CD4-positive, alpha-beta T cell treated with Interleukin-4 for 1 hour (primary cell): ENCODE results near the gene DIP2C.
"Not testable (repeated sequence)": the region's sequence is repeated elsewhere in the genome, so short reads cannot be mapped to it uniquely, and the experiment has no call there.

Experiments used
- DNase-seq, 2 donors: peaks; one replicate each; pipeline ENCODE4 v3.0.0-alpha.2; 2020 to 2022

DIP2C gene

DNA sequence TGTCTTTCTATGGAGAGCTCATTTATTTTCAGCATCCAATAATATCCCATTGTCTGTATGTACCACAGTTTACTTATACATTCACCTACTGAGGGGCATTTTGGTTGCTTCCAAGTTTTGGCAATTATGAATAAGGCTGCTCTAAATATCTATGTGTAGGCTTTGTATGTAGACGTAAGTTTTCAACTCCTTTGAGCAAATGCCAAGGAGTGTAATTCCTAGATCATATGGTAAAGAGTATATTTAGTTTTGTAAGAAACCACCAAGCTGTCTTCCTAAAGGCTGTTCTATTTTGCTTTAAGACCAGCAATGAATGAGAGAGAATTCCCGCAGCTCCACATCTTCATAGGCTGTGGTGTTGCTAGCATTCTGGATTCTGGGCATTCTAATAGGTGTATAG, 259.8 kb downstream of the DIP2C start:
- DNase-seq = no peak

- no peak for DNase-seq
These were observed 261.5 kb downstream of the DIP2C start for GRCh38 chr10:427761-428519.

GRCh38 chr10:425365-425764, 264.1 kb downstream of the DIP2C start:
- DNase-seq = not testable (repeated sequence)

DNA sequence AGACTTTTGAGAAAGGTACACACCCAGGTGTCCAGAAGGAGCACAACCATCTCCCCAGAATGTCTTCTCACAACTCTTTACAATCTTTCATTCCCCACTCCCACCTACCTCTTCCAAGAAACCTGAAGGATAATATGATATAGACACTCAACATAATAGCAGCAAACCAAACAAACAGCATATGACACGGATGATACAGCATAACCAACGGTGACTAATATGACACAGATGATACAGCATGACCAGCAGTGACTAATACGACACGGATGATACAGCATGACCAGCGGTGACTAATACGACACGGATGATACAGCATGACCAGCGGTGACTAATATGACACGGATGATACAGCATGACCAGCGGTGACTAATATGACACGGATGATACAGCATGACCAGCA, 264.7 kb downstream of the DIP2C start:
- DNase-seq = not testable (repeated sequence)

GRCh38 chr10:423178-423577, 266.3 kb downstream of the DIP2C start:
- no peak for DNase-seq

- no peak for DNase-seq
These were observed 266.8 kb downstream of the DIP2C start for GRCh38 chr10:422675-423074.

DNA sequence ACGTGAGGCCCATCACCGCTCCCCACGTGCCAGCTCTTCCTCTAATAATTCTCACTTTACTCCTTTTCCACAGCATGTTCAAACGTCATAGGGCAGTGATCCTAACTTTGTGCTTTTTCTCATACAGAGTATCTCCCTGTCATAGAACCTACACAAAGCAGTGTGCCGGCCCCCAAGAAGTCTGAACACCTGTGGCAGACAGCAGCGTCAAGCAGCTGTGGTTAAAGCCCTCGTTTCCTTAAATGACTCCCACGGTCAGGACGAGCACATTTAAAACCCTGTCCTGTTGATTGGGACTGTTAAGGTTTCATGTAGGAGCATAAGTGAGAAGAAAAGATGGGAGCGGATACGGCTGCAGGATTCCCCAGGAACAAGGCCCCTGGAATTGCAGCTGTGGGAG, 267.2 kb downstream of the DIP2C start:
- no peak for DNase-seq

DNA sequence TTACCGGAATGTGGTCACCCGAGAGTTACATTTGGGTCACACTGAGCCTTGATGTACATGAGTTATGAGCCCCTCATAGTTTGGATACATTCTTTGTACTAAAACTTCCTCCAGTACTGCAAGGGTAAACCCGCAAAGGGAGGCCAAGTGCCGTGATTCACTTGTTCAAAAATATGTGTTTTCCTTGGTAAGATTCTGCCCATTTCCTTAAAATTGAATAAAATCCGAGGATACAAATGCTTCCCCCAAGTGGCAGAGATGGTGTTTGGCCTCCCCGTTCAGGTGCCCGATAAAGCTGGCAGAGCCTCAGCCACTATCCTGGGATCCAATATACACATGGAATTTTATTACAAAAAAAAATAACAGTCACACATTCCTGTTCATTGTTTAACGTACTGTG, 268.3 kb downstream of the DIP2C start:
- no peak for DNase-seq

DNA sequence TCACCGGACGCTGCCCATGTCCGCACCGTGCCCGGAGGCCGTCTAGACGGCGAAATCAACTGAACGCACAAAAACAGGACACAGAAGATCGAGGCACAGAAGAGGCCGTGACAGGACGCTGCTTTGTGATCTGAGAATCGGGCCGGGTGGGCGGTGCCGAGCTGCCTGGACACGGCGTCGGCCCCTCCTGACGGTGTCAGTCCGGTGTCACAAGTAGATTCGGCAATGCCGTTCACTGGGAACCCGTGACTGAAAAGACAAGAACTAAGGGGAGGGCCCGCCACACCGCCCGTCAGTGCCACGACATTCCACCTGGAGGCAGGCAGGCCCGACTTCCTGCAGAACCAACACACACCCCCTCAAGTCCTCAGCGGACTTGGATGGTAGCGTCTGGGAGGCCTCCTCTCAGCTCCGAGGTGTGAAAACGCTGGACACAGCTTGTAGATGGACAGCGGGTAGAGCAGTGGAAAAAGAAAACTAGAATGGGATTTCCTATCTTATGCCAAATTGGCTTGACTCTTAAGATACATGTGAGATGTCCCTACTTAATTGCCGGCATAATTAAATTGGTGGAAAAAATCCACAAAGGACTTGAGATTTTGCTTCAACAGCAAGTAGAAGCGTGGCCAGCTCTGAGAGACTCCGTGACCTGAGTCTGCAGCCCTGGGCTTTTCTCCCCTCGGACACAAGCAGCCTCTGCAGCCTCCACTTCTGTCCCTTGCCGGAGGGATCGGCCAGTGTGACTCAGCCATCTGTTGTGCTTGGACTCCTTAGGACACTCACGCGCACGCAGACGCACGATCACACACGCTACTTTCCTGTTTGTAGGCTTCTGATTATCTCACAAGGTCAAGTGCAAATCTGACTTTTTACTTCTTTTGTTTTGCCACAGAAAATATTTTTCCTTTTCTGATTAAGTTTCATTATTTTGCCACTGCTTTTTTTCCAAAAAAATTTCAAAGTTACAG, 269.0 kb downstream of the DIP2C start:
- DNase-seq = no peak

- no peak for DNase-seq
These were observed 270.6 kb downstream of the DIP2C start for GRCh38 chr10:418894-419293.

GRCh38 chr10:418226-418625, 271.2 kb downstream of the DIP2C start:
- no peak for DNase-seq

DNA sequence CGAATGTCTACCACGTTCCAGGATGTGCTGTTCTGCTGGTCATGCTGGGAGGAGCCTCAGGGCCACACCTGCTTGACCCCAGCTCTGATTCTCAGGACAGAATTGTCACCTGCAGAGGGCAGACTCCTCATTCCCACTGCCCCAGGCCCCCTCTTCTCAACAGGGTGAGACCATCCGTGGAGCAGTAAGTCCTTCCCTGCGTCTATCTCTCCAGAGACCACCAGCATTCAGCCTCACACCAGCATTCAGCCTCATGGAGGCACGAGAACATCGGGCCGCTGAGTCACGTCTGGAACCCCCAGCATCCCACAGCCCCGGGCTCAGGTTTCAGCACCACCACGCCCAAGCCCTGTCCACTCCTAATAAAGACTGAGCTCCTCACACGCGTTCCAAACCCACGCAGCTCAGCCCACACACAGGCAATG, 273.4 kb downstream of the DIP2C start:
- no peak for DNase-seq

DNA sequence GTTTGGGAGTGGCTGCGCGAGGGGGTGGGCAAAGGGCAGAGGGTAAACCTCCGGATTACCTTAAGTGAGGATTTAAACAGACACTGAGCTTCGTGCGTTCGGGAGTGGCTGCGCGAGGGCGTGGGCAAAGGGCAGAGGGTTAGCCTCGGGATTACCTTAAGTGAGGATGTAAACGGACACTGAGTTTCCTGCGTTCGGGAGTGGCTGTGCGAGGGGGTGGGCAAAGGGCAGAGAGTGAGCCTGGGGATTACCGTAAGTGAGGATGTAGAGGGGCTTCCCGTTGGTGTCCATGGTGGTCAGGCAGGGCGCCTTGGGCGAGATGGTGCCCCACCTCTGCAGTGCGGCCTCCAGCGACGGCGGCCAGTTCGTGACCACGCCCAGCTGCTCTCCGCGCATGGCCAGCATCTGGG, 275.8 kb downstream of the DIP2C start:
- DNase-seq = no peak

- DNase-seq = no peak
These were observed 277.4 kb downstream of the DIP2C start for GRCh38 chr10:412109-412508.

DNA sequence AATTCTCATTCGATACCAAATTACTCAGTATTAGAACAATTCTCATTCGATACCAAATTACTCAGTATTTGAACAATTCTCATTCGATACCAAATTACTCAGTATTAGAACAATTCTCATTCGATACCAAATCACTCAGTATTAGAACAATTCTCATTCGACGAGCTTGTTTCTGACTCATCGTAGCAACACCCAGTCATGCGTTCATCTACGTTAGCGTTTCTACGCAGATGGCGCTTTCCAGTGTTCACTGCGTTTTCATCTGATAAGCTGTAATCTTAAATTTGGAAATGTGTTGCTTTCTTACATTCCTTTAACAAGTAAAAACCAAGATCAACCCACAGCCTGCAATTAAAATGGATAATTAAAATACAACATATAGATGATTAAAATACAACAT, 277.9 kb downstream of the DIP2C start:
- DNase-seq = no peak

- DNase-seq = no peak
These were observed 279.9 kb downstream of the DIP2C start for GRCh38 chr10:409408-410040.

DNA sequence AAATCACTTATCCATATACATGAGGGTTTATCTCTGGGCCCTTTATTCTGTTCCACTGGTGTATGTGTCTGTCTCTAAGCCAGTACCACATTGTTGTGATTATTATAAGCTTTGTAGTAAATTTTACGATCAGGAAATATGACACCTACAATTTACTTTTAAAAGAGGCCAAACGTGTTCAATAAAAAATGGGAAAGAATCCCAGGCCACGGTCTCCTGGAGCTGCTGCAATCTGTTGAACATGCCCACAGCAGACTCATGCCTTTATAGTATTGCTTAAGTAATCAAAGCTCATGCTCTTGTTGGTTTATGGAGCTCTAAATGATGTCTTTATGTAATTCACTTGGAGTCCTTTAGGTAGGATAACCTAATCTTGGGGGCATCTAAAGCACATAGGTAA, 281.2 kb downstream of the DIP2C start:
- DNase-seq = no peak

DNA sequence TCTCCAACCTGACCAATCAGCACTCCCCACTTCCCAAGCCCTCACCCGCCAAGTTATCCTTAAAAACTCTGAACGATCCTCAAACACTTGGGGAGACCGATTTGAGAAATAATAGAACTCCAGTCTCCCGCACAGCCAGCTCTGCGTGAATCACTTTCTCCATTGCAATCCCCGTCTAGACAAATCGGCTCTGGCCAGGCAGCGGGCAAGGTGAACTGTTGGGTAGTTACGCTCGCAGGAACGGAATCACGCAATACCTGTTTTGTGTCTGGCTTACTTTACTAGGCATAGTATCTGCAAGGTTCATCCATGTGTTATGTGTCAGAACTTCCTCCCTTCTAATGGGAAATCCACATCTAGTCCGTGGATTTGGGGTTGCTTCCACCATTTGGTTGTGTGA, 282.5 kb downstream of the DIP2C start:
- no peak for DNase-seq

DNA sequence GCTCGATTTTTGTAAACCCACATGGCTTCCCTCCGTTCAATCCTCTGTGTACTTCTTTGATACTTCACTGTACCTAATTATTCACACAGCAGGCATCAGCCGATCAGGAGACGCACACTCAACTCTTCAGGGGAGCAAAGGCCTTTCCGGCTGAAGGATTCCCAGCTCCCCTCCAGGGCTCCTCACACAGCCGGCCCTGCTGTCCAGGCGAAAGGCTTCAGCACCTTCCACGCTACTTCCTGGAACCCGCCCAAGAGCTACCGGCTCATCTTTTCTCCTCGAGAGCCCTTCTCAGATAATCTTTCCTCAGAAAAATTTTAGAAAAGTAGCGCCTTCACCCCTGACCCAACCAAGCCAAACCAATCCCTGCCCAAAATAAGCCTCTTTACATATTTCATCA, 283.8 kb downstream of the DIP2C start:
- no peak for DNase-seq

GRCh38 chr10:404991-405390, 284.5 kb downstream of the DIP2C start:
- DNase-seq = no peak

DNA sequence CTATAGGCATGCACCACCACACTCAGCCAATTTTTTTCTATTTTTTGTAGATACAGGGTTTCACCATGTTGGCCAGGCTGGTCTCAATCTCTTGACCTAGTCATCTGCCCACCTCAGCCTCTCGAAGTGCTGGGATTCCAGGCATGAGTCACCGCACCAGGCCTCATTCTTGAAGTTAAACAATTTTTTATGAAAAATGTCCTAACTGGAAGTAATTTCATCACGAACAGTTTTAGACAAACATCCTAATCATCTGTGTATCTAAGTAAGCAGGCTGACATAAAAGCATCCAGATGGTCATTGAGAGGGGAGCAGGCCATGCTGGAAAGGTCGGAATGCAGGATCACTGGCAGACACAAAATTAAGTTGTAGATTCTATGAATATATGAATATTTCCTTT, 285.1 kb downstream of the DIP2C start:
- no peak for DNase-seq

- no peak for DNase-seq
These were observed 290.5 kb downstream of the DIP2C start for GRCh38 chr10:398954-399353.

- DNase-seq = no peak
These were observed 292.0 kb downstream of the DIP2C start for GRCh38 chr10:397321-398068.
